DMS153 treated with DMSO at 0.1 percent for 48 hours (cell line): ENCODE measurements around the gene KIDINS220.

Experiments used
- DNase-seq: peaks from one replicate; lab custom pipeline; 2025; ENCODE audit not compliant: unreplicated experiment; lab: John Stamatoyannopoulos, UW

KIDINS220 gene

DNA sequence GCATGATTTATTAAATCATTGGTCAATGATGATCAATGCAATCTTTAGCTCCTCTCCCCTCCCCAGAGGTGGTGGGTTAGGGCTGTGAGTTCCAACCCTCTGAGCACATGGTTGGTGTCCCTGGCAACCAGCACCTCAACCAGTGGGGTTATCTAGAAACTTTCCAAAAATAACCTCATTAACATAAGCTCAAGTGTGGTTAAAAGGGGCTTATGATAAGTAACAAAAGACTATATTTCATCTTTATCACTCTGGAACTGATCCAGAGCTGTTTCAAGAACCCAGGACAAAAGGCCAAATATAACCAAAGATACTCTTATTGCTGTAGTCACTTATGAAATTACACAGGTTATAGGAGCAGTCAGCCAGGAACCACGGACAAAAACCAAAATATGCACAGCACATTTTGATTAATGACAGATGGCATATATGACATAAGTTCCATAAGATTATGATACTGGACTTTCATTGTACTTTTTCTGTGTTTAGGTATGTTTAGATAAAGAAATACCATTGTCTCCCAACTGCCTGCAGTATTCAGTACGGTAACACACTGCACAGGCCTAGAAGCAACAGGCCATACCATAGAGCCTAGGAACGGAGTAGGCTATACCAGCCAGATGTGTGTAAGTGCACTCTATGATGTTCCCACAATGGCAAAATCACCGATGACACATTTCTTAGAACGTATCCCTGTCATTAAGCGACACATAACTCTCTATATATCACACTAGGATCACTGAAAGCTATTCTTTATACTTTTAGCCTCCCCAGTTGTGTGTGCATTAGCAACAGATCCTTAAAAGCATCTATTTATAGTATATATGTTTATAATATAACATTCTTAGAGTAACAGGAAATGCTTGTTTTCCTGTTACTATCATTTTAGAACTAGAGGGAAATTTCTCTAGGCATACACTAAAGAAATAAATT lies 31.9 kb downstream of the KIDINS220 start:
- no peak for DNase-seq

DNA sequence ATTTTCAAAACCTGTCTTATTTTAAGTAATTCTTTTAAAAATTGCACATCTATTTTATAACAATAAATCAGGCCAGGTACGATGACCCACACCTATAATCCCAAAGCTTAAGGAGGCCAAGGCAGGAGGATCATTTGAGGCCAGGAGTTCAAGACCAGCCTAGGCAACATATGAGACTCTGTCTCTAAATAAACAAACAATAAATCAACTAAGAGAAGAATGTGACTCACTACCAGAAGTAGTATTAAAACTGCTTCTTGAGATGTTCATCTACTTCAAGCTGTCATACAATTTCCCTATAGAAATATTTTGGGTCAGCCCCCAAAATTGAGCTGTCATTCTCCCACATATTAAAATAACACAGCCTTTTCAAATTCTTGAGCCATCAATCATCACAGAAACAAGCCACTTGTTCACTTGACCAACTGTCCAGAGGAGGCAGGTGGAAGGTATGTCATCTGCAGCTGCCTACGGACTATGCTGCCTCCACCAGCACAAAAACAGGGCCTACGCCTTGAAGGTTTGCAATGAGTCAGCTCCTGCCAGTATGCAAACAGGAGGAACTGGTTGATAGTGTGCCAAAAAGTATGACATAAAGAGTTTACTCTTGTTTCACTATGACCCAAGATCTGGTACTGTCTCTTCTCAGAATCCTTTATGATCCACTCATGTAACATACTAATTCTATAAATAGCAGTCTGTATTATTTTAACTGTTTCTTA lies 33.6 kb downstream of the KIDINS220 start:
- peak; percentile 22 for DNase-seq

DNA sequence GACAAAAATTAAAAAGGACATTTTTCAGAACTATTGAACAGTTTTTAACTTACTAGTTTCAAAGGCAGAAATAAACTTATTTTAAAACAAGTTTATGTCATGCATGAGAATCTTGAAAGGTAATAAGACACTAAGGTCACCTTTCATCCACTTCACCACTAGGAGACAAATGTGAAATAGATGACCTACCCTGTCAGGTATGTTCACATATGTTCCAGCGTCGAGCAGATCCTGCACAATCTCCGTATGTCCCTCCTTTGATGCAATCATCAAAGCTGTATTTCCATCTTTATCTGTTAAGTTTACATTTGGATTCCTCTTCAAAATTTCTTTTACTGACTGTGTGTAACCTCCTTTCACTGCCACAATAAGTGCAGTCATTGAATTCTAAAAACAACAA lies 34.7 kb downstream of the KIDINS220 start:
- DNase-seq: no peak

- no peak for DNase-seq
Observed at GRCh38 chr2:8800821-8801220, 36.6 kb downstream of the KIDINS220 start.

DNA sequence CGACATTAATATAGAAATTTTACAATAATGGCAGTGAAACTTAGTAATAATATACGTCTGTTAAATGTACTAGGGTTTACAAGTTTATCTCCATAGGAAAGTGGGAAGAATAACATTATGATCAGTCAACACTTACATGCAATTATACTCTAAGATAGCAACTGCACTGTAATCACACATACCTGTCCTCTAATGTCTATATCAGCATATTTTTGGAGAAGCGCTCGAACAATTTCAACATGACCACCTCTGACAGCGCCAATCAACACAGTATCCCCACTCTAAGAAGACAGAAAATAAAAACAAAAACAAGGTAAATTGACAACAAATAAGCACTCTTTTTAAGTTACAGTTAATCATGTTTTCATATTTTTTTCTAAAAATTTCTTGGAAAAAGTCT lies 37.2 kb downstream of the KIDINS220 start:
- no peak for DNase-seq

GRCh38 chr2:8799004-8799403 lies 38.4 kb downstream of the KIDINS220 start:
- no peak for DNase-seq

DNA sequence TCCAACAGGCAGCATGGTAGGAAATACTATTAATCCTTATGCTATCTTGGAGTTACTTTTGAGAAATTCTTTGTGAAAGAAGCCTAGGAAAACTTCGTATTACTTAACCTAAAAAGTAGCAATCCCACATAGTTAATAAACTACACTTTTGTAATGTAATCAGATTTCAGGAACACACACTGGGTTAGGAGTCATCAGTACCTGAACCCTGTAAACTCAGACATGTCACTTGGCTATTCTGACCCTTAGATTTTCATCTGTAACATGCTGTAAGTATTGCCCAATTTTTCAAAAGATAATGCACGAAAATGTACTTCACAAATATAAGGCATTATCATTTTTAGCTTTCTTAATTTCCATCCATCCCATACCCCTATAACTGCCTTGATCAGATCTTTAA lies 39.0 kb downstream of the KIDINS220 start:
- no peak for DNase-seq

DNA sequence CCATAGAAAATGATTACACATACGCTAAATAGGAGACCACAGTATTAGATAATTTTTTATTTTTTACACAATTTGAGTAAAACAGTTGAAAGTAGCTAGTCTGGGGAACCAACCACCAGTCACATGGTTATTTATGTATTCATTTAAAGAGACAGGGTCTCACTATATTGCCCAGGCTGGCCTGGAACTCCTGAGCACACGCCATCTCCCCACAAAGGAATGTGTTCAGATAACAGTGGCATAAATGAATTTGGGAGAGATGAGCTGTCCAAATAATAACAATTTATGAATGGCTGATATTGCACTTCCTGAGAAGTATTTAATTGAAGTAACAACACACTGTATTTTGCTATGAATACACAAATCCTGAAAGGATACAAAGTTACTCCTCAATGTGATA lies 39.7 kb downstream of the KIDINS220 start:
- no peak for DNase-seq

DNA sequence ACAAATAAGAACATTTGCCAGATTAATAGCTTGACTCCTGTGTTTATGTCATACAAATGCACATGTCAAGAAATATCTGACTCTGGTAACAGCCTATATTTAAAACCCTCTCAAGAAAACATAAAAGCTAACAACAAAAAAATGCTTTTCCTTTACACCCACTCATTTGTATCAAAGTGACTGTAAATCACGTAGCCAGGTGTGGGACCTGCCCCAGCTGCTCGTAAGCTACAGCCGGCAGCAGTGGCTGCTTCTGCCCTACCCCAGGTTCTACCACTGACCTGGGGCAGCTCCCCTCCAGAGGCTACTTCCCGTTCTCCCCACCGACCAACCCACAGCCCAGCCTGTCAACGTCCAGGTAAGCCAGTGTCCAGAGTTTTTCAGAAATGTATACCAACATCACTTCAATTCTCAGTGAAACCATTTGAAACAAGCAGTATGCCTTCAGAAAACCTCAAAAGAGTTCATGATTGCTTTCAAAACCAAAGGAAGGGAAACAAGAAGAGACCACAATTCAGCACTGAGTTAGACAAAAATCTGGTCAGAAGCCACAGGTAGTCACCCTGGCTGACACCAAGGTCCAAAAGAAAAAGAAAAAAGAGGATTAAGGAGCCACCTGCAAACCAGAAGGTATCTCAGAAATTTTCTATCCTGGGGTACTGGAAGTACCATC lies 40.4 kb downstream of the KIDINS220 start:
- no peak for DNase-seq

DNA sequence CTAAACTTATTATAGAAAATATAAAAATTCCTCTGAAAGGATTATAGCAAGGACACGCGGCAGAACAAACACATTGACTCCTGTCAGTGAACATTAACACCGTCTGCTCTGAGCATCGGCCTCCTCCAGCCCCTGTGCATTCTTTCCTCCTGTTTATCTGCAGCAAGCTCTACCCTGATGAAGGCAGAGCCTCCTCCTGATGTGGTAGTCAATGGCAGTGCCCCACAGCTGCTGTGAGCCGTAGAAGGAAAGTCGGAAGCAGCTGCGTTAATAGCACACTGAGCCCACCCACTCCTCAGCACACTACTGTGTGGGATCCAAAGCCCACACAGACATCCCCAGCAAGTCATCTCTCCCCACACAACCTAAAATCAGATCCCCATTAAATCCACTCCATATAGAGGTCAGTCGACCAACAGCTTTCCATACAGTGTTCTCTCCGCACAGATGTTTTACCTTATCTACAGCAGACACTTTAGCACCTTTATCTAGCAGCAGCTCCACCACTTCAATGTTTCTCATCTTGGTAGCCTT lies 41.0 kb downstream of the KIDINS220 start:
- DNase-seq: no peak

DNA sequence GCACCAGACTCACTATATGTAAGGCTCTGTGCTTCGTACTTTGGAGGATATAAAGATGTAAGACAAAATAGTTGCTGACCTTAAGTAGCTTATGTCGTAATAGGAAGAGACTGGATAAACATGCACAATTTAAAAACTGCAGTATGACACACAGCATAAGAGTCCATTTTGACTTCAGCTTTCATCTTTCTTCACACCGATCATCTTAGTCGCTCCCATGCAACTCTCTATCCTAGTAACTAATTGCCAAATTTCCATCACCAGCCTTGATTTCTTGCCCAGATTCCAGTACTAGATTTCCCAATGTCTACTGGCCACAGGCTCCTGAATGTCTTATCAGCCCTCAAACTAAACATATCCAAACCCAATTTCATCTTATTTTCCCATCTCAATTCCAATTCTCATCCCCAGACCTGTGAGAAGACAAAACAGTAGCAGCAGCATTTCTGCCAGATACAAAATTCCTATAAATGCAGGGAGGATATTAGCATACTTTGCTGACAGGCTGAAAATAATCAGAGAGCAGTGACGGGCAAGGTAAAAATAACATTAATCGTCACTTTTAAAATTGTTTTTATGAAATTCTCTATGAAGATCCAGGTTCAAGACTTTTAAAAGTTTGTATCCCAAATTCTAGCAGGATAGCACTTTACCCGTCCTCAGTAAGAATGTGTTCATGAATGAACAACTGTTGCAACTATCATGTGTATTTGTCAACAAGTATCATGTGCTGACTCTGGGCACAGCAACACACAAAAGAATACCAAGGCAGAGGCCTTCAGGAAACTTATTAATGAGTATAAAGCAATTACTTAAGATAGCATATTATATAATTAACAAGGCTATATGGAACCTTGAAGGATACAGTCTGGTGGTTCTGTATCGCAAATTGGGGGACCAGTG lies 42.2 kb downstream of the KIDINS220 start:
- DNase-seq: no peak

DNA sequence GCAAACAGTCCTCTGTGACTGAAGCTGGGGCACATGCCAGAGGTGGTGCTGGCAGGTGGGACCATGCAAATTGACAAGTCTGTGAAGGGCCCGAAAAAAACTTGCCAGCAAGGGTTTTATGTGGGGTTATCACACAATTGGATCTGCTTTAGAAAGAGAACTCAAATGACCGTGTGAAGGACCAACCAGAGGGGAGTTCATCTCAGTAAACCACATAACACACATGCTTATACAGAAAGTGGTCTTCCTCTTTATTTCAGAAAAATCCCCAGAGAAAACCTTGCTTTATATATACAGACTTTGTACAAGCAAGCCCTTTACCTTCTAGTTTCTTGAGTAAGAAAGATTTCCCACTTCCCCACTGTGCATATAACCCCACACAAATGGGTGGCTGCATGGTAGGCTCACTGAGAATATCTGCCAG lies 46.7 kb downstream of the KIDINS220 start:
- DNase-seq: no peak

DNA sequence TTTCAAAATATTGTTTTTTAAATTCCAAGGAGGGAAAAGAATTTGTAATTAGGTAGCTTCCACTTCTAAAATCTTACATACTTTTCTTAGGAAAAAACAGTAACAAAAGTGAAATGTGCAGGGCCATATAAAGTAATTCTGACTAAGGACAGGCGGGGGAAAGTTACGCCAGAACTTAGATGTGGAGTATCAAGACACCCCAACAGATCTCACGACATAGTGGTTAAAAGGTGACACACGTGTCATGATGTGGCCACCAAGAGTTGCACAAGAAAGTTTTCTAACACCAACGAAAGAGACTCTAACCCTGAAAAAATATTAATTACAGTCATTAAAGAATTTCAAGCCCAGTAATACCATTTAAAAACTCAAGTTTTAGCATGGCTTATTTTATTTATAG lies 51.0 kb downstream of the KIDINS220 start:
- no peak for DNase-seq

DNA sequence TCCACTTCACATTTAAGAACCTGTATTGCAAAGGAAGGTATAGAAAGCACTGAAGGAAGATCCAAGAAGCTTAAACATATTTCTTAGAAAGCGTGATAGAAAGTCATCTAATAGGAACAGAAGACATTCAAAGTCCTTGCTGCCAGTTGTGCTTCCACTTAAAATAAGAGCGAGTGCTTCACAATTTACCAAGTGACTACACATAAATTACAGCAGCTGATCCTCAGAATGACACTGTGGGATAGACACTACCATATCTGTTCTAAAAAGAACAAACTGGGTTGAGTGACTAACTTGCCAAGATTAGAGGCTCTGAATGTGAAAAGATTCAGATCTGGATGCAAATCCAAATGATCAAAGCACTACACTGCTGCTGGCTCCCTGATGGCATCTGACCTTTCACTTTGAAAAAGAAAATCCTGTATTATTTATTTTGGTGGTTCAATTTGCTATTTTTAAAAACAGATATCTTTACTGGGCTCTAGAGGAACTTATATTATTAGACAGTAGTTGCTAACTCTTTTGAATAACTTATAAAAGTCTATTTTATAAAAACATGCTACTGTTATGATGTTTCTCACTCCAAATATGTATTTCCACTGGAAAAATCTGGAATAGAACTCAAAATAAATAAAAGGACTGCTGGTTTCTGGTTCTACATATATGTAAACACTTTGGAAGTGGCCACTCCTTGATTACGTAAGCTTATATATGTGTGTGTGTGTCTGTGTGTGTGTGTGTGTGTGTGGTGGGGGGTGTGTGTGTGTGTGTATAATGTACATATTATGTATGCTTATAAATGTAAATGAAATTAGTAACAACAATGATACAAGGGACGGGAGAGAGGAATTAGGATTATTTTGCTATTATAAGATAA lies 57.4 kb downstream of the KIDINS220 start:
- DNase-seq: no peak

- DNase-seq: no peak
Observed at GRCh38 chr2:8774371-8774770, 63.0 kb downstream of the KIDINS220 start.

- no peak for DNase-seq
Observed at GRCh38 chr2:8767324-8767723, 70.1 kb downstream of the KIDINS220 start.

DNA sequence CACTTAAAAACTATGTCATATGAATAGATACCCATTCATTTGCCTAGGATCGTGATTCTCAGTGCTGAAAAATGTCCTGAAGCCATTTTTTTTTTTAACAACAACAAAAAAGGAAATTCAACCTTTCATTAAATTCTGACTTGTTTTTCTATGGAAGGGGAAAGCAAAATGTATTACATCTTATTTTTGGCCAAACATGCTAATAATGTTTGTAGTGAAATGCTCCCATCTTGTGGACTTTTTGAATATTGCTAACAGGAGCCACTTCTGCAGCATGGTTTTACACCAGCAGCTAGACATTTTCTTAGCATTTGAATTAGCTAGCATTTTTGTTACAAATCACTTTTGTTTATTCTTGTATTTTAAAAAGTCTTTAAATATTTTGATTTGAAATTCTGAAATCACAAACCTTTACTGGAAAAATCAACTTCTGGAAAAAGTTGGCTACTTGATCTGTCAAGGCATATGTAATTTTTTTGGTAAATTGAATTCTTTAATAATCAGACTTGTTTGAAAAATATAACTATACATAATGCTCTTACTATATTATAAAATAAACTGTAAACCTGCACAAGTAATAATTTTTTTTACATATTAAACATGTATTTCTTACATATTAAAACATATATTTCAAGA lies 75.8 kb downstream of the KIDINS220 start:
- DNase-seq: peak; percentile 50

GRCh38 chr2:8756716-8757115 lies 80.7 kb downstream of the KIDINS220 start:
- DNase-seq: no peak

DNA sequence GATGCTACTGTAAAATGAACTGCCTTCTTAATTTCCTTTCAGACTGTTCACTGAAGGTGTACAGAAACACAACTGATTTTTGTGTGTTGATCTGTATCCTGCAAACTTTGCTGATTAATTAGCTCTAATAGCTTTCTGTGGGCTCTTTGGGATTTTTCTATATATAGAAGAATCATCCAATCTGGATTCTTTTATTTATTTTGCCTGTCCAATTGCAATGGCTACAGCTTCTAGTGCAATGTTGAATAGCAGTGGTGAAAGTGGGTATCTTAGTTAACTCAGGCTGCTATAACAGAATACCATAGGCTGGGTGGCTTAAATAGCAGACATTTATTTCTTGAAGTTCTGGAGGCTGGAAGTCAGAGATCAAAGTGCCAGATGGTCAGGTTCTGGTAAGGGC lies 81.2 kb downstream of the KIDINS220 start:
- DNase-seq: no peak
